Endodermal cell (in vitro differentiated cells): ENCODE data around the gene BRMS1. TPM values are rescaled to one million over a fixed set of nuclear protein-coding genes. Genes with fewer than 3 reads are reported as not detected.

Source experiments
- DNase-seq: peaks from one replicate; pipeline ENCODE4 v3.0.0-alpha.2; 2017
- H3K27ac ChIP-seq: 2 replicates; pipeline ENCODE4 v1.5.1; 2013; ENCODE audit warnings: mild to moderate bottlenecking, low read depth, low read length, moderate library complexity
- H3K27me3 ChIP-seq: 2 replicates; pipeline ENCODE4 v1.6.1; 2013; ENCODE audit warnings: mild to moderate bottlenecking, low read length, moderate library complexity; ENCODE audit not compliant: insufficient read depth, control insufficient read depth, poor library complexity, severe bottlenecking
- H3K36me3 ChIP-seq: 2 replicates; pipeline ENCODE4 v1.7.0; 2013; ENCODE audit warnings: mild to moderate bottlenecking, low read length, moderate library complexity; ENCODE audit not compliant: control insufficient read depth, insufficient read depth
- H3K4me1 ChIP-seq: one replicate; pipeline ENCODE4 v1.7.0; 2013; ENCODE audit warnings: low read length; ENCODE audit not compliant: control insufficient read depth, insufficient read depth
- H3K4me3 ChIP-seq: 2 replicates; pipeline ENCODE4 v1.5.1; 2013; ENCODE audit warnings: mild to moderate bottlenecking, low read length, moderate library complexity
- H3K9ac ChIP-seq: 2 replicates; pipeline ENCODE4 v1.6.1; 2013; ENCODE audit warnings: mild to moderate bottlenecking, low read length, moderate library complexity; ENCODE audit not compliant: poor library complexity, severe bottlenecking; ENCODE audit errors: extremely low read depth
- H3K9me3 ChIP-seq: 2 replicates; pipeline ENCODE4 v1.6.1; 2013; ENCODE audit warnings: mild to moderate bottlenecking, low read length, moderate library complexity; ENCODE audit not compliant: control insufficient read depth
- H3K27ac Mint-ChIP-seq: 2 replicates; pipeline ENCODE4 v1.8.0; 2020; ENCODE audit warnings: mixed read lengths
- H3K27me3 Mint-ChIP-seq: 2 replicates; pipeline ENCODE4 v1.8.0; 2021; ENCODE audit warnings: mild to moderate bottlenecking, mixed read lengths; ENCODE audit not compliant: insufficient read depth
- H3K36me3 Mint-ChIP-seq: 2 replicates; pipeline ENCODE4 v1.8.0; 2020; ENCODE audit warnings: low read depth, mixed read lengths
- H3K4me1 Mint-ChIP-seq: 2 replicates; pipeline ENCODE4 v1.8.0; 2020; ENCODE audit warnings: mixed read lengths
- H3K4me3 Mint-ChIP-seq: 2 replicates; pipeline ENCODE4 v1.8.0; 2020; ENCODE audit warnings: mild to moderate bottlenecking, moderate library complexity, mixed read lengths
- H3K9me3 Mint-ChIP-seq: 2 replicates; pipeline ENCODE4 v1.8.0; 2020; ENCODE audit warnings: mild to moderate bottlenecking, mixed read lengths
- WGBS, 2 experiments: methylation state at CpG; one replicate each; pipeline versions ENCODE4 v1.1.5 to v1.1.7; 2013; ENCODE audit warnings: missing lambda C conversion rate in 2 of 2, mixed read lengths in 1 of 2; ENCODE audit not compliant: insufficient coverage in 1 of 2, insufficient read length in 1 of 2; 5-methylcytosine and 5-hydroxymethylcytosine counted together
- total RNA-seq, 2 donors: library from RNA; stranded (reverse); fragmentation: NEBNext Ultra II Directional in 1 of 2; extraction: Animal tissue kit (Norgen Biotek cat#: 25700) in 1 of 2; gene quantifications; 2 replicates in 1 of 2; 3 replicates in 1 of 2; pipeline ENCODE4 v1.2.1, GENCODE V29; 2021
- TF ChIP-seq, protein P1 (sequence below): fragments of 200-600 bp; sonication (generic); conservative IDR thresholded peaks from 2 replicates; pipeline ENCODE4 v1.5.0; 2021; ENCODE audit warnings: antibody characterized with exemption, mild to moderate bottlenecking

BRMS1 gene
- total RNA-seq, 2 donors from 2014 or later = 38.7 to 40.3 TPM

- peaks cover 12% of the 10 kb centered on the region for H3K4me1 Mint-ChIP-seq
- DNase-seq = peak; percentile 42
- H3K9ac ChIP-seq = no peak overlapping the region
- H3K4me1 ChIP-seq = no peaks in the 10 kb centered on the region
- H3K27me3 Mint-ChIP-seq = no peaks in the 10 kb centered on the region
- WGBS, 2 experiments = 92 to 93% methylated on average over 6 to 14 of the region's 14 CpGs
- no peak overlapping the region for H3K4me3 Mint-ChIP-seq
- no peak overlapping the region for H3K27ac ChIP-seq
- TF ChIP-seq, protein P1, sequence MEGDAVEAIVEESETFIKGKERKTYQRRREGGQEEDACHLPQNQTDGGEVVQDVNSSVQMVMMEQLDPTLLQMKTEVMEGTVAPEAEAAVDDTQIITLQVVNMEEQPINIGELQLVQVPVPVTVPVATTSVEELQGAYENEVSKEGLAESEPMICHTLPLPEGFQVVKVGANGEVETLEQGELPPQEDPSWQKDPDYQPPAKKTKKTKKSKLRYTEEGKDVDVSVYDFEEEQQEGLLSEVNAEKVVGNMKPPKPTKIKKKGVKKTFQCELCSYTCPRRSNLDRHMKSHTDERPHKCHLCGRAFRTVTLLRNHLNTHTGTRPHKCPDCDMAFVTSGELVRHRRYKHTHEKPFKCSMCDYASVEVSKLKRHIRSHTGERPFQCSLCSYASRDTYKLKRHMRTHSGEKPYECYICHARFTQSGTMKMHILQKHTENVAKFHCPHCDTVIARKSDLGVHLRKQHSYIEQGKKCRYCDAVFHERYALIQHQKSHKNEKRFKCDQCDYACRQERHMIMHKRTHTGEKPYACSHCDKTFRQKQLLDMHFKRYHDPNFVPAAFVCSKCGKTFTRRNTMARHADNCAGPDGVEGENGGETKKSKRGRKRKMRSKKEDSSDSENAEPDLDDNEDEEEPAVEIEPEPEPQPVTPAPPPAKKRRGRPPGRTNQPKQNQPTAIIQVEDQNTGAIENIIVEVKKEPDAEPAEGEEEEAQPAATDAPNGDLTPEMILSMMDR = no peak
- H3K4me3 ChIP-seq = no peak overlapping the region
- H3K9me3 ChIP-seq = no peaks in the 10 kb centered on the region
- no peaks in the 10 kb centered on the region for H3K27me3 ChIP-seq
- H3K36me3 ChIP-seq = peaks cover 58% of the 10 kb centered on the region
- no peak overlapping the region for H3K27ac Mint-ChIP-seq
- H3K36me3 Mint-ChIP-seq = peaks cover 57% of the 10 kb centered on the region
- no peaks in the 10 kb centered on the region for H3K9me3 Mint-ChIP-seq
Observed at GRCh38 chr11:66365711-66366619, 21.1 kb upstream of the BRMS1 start.

DNA sequence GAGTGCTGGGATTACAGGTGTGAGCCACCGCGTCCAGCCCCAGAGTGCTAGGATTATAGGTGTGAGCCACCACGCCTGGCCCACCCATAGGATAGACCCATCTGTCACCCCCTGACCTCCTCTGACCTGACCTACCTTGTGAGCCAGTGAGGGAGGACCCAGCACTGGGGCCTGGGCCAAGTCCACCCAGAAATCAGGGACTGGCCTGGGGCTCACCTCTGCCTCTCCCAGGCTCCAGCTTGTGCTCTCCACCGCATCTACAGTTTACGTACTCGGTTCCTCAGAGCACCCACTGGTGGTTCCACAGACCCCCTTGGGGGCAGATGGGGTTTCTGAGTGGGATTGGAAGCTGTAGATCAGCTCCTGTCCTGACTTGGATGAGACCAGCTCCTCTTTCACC, 20.3 kb upstream of the BRMS1 start:
- peaks cover 7% of the 10 kb centered on the region for H3K4me1 Mint-ChIP-seq
- no peak overlapping the region for H3K4me3 ChIP-seq
- H3K4me3 Mint-ChIP-seq = no peak overlapping the region
- H3K4me1 ChIP-seq = no peaks in the 10 kb centered on the region
- WGBS, 2 experiments = 94 to 100% methylated on average over 6 of the region's 6 CpGs
- no peaks in the 10 kb centered on the region for H3K9me3 ChIP-seq
- no peaks in the 10 kb centered on the region for H3K27me3 Mint-ChIP-seq
- no peaks in the 10 kb centered on the region for H3K27me3 ChIP-seq
- H3K36me3 ChIP-seq = peaks cover 58% of the 10 kb centered on the region
- H3K27ac ChIP-seq = peak overlapping the region; percentile 41
- TF ChIP-seq, protein P1 = no peak
- H3K9ac ChIP-seq = no peak overlapping the region
- no peaks in the 10 kb centered on the region for H3K9me3 Mint-ChIP-seq
- H3K36me3 Mint-ChIP-seq = peaks cover 58% of the 10 kb centered on the region
- no peak for DNase-seq
- H3K27ac Mint-ChIP-seq = no peak overlapping the region

GRCh38 chr11:66363805-66364535, 19.1 kb upstream of the BRMS1 start:
- Mint-ChIP-seq H3K36me3 (peaks cover 54% of the 10 kb centered on the region), H3K9me3 (no peaks in the 10 kb centered on the region), H3K27me3 (no peaks in the 10 kb centered on the region), H3K27ac (no peak overlapping the region), H3K4me1 (no peaks in the 10 kb centered on the region), H3K4me3 (no peak overlapping the region)
- Histone ChIP-seq H3K27ac (no peak overlapping the region), H3K4me3 (no peak overlapping the region), H3K9ac (no peak overlapping the region), H3K9me3 (no peaks in the 10 kb centered on the region), H3K36me3 (peaks cover 53% of the 10 kb centered on the region), H3K27me3 (no peaks in the 10 kb centered on the region), H3K4me1 (no peaks in the 10 kb centered on the region)
- WGBS, 2 experiments = 78 to 80% methylated on average over 3 to 15 of the region's 15 CpGs
- TF ChIP-seq, protein P1 = peak; percentile 98
- peak; percentile 98 for DNase-seq
